COR-L47 (cell line): Measurements from ENCODE around the gene ADAM29.
"Not testable (repeated sequence)": the region's sequence is repeated elsewhere in the genome, so short reads cannot be mapped to it uniquely, and the experiment has no call there.

Experiments
- DNase-seq: peaks from one replicate; lab custom pipeline; 2025; lab: John Stamatoyannopoulos, UW

The ADAM29 gene

DNA sequence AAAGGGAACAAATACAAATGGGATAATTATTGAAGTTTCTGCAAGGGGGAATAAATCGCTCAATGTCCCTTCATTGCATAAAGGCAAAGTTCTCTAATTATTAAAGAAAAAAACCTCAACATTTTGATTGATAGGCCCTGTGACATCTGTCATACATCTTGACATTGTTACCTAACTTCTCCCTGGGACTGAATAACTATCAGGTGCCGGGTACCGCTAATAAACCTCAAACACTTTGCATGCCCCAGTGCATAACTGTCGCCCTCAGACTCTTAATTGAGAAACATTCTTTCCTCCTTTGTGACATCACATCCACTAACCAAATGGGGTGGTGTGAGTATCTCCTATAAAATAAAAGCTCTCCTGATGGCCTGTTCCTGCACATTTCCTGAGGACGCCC lies at the start of gene ADAM29:
TSS of gene ADAM29 (plus strand) at position 301 of the 400 bp plus-strand sequence. CDS start 57,168 bp downstream, outside the sequence.
- no peak for DNase-seq

DNA sequence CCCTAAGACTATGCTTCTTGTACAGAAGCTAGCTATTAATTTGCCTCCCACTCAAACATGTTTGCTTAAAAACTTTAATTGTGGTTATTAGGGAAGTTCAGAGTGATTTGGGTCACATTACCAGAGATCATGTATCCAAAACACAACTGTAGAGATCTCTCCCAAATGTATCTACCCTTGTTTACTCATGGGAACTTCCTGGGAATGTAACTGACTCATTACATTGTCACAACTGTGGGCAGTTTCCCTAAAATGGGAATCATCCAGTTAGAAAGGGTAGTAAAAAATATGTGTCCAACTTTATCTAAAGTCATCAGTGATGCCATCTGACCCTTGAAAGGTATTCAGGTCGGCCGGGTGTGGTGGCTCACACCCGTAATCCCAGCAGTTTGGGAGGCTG lies 48.8 kb upstream of the ADAM29 start:
- no peak for DNase-seq

DNA sequence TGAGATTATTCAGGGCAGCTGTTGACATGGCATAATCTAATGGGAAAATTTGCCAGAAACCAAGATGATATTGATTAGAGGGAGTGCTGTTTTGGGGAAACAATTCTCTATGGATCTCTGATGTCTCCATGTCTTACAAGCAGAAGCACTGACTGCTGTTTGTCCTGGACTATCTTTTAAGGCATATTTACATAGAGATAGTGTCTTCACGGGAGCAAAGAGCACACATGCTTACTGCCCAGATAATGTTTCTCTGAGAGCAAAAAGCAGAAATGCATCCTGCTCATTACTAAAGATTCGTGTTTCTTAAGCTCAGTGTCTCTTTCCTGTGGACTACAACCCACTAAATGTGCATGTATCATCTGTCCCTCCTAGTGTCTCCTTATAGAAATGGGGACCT lies 47.8 kb upstream of the ADAM29 start:
- DNase-seq = no peak

DNA sequence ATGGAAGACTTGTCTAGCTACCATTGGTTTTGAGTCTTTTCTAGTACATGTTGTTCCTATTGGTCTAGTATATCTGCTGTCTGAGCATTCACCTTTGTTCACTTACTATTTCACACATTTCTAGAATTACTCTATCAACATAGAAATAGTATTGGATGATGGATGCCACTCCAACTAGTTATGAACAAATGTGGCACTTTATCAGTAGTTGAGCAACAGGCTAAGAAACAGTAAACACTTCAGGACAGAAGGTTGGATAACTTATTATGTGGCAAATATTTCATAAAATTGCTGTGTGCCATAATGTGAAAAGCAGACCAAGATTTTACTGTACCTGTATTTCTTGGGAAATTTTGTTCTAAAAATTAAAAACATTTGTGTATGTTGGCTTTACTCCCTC lies 46.8 kb upstream of the ADAM29 start:
- DNase-seq = no peak

DNA sequence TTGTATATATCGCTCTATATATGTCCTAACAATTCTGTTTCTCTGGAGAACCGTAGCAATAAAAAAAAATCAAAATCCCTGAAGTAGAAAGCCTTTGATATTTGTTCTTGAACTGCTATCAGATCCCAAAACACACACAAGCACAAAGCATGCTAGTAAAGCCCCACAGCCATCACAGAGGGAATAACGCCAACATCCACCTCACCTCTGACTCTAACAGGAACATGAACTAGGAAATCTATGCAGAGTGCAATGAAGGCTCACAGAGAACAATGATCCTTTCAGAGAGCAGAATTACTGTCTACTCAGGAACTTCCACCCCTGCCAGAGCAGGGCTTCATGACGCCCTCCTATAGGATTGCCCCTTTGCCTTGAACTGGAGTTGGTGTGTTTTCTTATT lies 45.0 kb upstream of the ADAM29 start:
- DNase-seq = not testable (repeated sequence)

DNA sequence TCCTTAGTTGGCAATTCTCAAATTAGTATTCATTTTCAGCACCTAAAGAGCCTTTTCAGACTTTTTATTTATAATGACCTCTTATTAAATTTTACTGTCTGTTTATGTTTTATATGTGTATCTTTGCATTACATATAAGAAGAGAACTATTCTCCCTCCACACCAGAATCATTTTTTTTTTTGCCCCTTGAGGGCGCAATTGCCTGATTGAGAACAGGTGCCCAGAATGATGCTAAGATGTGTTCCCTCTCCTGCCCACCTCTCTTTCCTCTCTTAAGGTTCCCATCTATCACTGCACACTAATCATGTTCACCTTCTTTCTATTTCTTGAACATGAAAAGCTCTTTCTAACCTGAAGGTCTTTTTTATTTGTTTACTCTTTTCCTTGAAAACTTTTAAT lies 44.2 kb upstream of the ADAM29 start:
- peak; percentile 24 for DNase-seq

DNA sequence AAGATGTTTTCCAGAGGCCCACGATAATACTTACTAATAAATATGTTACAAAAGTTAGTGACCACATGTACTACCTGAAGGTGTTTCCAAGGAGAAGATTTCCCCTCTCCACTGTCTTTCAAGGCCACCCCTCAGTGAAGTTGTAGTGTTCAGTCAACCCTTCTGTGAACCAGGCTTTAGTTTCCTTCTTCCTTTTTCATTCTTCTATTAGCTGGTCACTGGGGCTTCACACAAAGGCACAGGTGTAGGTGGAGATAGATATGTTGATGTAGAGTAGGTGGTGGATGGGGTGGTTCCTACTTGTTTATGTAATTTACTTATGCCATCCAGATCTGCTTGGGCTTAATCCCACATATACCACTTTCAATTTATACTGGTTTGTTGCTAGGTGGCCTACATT lies 43.3 kb upstream of the ADAM29 start:
- DNase-seq = no peak

DNA sequence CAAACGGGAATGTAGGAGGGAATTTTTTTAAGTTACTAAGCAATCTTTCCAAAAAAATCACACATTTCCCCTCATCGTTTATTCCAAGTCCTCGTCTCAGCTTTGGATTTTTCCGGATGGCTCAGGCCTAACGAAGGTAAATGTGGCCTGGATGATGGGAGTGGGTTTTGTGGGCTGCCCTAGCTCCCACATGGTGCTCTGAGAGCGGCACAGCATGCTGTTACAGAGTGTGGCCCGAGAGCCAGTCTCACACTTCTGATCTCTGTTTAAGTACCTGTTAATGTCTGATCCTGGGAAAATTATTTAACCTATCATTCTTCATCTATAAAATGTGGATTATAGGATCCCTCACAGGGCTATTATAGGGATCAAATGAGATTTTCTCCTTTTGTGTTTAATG lies 38.2 kb upstream of the ADAM29 start:
- no peak for DNase-seq

DNA sequence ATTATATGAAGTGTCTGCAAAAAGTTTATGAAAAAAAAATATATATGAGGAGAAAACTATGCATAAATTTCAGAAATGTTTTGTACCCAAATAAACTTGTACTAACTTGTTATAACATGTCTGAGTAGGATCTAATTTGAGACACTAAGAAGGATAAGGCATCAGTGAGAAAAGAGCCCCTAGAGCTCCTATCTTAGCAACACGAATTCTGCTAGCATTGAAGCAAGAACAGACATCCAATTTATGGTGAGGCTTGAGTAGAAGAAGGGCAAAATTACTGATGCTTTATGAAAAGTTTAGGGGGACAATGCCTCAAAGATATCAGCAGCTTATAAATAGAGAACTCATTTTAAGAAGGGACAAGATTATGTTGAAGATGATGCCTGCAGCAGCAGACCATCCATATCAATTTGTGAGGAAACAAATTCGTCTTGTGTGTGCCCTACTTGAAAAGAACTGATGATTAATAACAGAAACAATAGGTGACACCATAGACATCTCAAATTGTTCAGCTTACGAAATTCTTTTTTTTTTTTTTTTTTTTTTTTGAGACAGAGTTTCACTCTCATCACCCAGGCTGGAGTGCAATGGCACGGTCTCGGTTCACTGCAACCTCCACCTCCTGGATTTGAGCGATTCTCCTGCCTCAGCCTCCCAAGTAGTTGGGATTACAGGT lies 35.7 kb upstream of the ADAM29 start:
- DNase-seq = no peak

DNA sequence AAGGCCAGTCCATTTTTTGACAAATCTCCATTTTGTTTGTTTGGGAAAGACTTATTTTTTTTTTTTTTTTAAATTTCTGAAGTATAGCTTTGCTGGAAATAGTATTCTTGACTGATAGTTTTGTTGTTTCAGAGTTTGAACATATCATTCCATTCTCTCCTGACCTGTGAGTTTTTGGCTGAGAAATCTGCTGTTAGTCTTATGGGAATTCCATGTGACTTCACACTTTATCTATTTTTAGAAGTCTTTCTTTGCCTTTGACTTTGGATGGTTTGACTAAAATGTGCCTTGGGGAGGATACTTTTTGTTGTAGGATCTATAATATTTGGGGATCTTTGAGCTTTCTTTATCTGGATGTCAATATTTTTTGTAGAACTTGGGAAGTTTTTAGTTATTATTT lies 10.7 kb upstream of the ADAM29 start:
- no peak for DNase-seq

DNA sequence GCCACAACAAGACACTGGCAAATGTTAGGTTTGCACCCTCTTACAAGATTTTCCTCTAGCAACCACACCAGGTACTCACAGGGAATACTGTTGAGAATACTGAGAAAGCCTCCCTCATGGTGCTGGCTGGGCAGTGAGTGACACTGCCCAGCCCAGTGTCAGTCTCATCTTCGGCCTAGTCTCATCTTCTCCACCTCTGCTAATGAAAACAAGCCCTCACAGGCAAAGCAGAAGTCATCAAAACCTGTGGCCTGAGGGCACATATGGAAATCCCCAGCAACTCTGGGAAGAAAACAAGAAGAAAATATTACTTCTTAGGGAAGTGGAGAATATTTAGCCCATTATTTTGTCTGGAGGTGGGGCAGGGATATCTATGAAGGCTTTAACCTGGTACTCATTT lies 7.9 kb upstream of the ADAM29 start:
- no peak for DNase-seq

DNA sequence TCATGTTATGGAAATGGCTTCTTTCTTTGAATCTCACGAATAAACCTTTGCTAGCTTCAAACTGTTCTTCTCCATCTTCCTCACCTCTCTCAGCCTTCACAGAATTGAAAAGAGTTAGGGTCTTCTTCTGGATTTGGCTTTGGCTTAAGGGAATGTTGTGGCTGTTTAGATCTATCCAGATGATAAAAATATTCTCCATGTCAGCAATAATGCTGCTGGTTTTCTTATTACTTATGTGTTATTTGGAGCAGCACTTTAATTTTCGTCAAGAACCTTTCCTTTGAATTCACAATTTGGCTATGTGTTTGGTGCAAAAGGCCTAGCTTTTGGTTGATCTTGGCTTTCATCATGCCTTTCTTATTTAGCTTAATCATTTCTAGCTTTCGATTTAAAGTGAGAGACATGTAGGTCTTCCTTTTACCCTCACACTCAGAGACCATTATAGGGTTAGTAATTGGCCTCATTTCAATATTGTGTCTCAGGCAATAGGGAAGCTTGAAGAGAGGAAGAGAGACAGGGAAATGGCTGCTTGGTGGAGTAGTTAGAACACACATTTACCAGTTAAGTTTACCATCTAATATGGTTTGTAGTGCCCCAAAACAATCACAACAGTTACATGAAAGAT lies 5.1 kb upstream of the ADAM29 start:
- DNase-seq = no peak

DNA sequence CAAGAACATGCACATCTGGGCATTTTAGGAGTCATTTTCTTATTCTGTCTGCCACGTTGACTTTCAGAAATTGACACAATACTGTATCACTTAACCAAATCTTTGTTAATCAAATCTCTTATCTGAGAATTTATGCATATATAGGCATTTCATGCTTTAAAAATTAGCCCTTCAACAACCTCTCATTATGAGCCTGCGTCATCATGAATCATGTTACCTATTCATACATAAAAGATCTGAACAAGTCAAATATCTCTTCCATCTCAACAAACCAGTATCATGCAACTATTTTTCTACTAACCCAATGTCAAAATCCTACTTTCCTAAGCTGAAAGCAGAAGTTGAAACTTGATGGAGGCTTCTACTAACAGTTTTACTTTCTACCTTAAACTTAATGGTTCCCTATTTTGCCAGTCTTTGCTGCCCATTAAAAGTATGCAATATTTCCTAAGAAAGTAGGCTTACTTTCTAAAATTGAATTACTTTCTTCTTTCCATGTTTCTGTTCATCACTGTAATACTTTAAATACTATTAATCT lies 1.8 kb downstream of the ADAM29 start:
- no peak for DNase-seq

DNA sequence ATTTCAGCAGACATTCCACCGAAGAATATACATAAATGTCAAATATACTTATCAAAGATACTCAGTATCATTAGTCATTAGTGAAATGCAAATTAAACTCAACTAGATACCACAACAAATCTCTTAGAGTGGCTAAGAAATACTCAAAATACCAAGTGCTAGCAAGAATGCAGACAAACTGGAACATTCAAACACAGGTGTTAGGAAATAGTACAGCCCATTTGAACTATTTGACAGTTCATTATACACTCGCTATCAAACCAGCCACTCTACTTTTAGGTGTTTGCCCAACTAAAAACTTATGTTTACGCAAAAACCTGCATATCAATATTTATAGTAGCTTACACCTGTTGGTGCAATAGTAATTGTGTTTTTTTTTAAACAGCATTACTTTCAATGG lies 8.8 kb downstream of the ADAM29 start:
- no peak for DNase-seq

DNA sequence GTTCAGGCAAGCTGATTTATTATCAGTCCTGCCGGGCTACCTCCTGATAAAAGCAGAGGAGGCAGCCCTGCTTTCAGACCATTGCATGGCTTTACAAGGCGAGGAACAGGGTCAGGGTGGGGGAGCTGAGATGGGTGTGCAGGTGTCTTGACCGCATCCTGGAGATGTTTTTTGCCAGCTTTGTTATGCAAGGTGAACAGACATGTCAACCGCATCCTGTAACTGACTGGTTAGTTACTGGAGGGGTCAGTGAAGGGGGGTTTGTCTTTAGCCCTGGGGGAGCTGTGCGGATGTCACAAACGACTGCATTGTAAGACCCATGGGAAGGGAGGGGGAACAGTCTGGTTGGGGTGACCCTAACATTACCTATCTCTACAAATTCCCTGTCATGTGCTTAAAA lies 10.0 kb downstream of the ADAM29 start:
- DNase-seq = no peak

DNA sequence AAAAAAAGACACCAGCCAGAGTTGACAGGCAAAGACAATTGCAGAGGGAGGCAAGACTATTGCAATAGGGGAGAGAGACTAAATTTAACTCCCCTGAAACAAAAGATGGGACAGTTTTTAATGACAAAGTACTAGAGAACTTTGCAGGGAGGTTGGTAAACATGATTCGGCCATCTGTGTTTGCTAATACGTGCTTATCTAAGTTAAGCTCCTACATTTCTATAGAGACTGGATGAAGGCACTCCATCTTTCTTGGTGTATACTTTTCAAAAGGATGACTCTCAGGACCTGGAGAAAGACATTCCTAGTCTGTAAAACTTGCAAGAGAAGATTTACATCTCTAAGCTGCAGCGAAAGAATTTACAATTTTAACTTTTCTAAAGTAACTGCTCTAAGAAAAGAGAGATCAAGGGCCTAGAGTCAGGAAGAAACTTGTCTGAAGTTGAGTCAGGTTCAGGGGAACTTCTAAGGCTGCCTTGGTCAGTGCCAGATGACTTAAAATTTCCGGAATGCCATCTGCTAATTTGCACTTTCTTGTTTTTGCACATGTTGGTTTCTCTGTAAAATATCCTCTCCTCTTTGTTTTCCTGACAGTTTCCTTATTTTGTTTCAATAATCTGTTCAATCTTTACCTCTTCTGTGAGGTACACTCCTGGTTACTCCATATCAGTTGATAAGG lies 10.6 kb downstream of the ADAM29 start:
- DNase-seq = no peak

DNA sequence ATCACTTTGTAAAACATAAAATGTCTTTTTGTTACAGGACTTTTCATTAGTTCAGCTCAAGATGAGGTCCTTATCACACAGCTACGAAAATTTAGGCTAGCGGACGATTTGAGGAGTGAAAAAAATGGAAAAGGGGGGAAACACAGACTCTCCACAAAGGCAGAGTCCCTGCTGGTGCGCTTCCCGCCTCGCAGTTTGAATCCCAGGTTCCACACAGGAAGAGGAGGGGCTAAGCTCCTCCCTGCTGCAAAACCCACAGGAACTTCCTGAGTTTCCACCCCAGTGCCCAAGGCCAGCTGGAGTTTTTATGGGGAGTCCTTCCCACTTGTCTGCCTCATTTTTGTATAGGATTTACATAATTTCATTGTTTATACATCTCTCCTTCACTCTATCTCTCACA lies 11.2 kb downstream of the ADAM29 start:
- no peak for DNase-seq

DNA sequence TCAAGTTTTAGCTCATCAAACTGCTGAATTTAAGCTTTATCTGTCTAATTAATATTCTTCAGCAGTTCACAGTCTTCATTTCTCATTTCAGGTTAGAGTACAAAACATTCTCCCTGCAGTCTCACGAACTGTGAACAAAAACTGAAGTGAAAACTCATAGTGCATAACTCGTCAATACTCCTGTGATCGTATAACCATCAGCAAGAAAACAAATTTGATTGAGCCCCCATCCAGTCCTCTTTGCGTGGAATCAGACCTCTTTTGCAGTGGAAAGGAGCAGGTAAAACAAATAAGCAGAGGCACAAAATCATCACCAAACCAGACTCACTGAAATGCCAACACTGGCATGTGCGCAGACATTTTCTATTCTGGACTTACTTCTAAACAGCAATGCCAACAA lies 12.7 kb downstream of the ADAM29 start:
- DNase-seq = no peak

DNA sequence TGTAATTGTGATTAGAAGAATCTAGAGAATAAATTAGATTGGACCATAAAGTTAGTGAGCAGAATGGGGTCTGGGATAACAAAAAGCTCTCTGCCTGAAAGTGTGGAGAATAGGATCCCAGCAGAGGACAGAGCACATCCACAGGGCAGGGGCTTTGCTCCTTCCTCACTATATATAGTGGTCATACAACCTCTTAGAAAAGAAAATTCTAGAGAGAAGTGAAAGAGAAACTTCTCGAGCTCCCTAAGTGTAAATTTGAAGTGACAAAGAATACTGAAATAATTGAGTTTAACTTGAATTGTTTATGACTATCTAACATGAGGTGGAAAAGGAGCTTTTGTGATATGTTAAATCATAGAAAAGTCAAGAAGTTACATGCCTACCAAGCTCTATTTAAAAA lies 14.9 kb downstream of the ADAM29 start:
- DNase-seq = no peak

DNA sequence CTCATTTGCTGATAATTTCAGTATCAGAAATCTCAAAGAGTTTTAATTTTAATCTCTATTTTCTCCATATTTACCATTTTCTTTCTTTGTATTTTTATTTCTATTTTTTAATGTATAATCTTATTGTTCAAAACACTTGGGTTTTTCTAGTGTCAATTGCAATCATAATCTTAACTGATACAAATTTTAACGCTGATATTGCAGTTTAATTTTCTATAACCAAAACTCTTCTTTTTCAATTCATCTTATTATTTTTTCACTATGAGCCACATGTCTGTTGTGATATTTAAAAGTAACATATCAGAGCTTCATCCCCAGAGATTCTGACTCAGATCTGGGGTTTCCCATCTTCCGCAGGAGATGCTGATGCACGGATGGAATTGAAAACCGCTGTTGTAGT lies 16.2 kb downstream of the ADAM29 start:
- DNase-seq = no peak

DNA sequence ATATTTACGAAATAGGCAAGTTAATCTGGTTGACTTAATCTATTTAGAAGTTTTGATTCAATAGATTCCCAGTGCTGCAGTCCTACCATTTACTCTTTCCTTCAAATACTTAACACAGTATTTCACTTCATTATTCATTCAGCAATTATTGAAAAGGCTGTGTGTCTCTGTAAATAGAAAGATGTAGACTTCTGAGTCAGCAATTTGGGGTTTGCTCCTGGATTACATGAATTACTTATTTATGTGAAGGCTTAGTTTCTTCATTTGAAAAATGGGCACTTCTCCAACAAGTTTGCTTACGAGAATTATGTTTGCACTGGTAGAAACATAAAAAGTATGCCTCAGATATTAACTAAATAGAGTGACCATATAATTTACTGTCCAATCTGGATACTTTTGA lies 17.4 kb downstream of the ADAM29 start:
- no peak for DNase-seq

DNA sequence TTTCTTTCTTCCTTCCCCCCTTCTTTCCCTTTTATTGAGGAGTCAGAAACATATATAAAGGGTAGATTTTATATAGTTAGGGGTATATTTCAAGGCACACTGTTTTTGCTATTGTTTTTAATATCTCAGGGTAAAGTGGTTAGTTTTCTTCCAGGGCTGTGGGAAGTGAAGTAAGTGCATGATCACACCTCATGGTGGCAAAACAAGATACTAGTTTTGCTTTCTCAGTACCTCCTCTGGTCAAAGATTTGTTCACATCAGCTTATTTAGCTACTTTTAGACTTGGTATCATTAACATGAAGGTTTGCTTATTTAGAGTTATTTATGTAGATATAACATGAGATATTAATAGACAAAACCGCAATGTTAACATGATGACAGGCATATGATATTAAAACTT lies 21.8 kb downstream of the ADAM29 start:
- no peak for DNase-seq

DNA sequence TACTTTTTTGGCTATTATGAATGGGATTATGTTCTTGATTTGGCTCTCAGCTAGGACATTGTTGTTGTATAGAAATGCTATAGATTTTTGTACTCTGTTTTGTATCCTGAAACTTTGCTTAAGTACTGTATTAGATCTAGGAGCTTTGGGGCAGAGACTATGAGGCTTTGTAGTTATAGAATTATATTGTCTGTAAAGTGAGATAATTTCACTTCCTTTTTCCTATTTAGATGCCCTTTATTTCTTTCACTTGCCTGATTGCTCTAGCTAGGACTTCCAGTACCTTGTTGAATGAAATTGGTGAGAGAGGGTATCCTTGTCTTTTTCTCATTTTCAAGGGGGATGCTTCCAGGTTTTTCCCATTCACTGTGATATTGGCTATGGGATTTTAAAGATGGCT lies 28.1 kb downstream of the ADAM29 start:
- DNase-seq = no peak
